Transverse colon (tissue), 4 donors: ENCODE measurements around the gene CBLB. TPM values are rescaled to one million over a fixed set of nuclear protein-coding genes. Genes with fewer than 3 reads are reported as not detected.

ENCODE experiments used
- DNase-seq: peaks from one replicate; pipeline ENCODE4 v3.0.0-alpha.2; 2019
- H3K27ac ChIP-seq, 4 donors: fragments of 200-600 bp; sonication (generic); 2 replicates each; pipeline ENCODE4 v1.5.1; 2016 to 2018; ENCODE audit warnings: inconsistent platforms in 4 of 4
- H3K27me3 ChIP-seq: fragments of 200-600 bp; sonication (generic); 2 replicates; pipeline ENCODE4 v1.5.1; 2017; ENCODE audit warnings: inconsistent platforms
- H3K36me3 ChIP-seq, 4 donors: fragments of 200-600 bp; sonication (generic); 2 replicates each; pipeline ENCODE4 v1.5.1; 2017 to 2019; ENCODE audit warnings: inconsistent platforms in 4 of 4
- H3K4me1 ChIP-seq, 4 donors: fragments of 200-600 bp; sonication (generic); 2 replicates each; pipeline ENCODE4 v1.5.1; 2017 to 2020; ENCODE audit warnings: inconsistent platforms in 4 of 4
- H3K4me3 ChIP-seq, 4 donors: fragments of 200-600 bp; sonication (generic); 1 replicate in 1 of 4; 2 replicates in 3 of 4; pipeline versions ENCODE4 v1.5.1 to v1.6.1; 2017 to 2019; ENCODE audit warnings: inconsistent platforms in 4 of 4
- H3K9me3 ChIP-seq, 2 donors: fragments of 200-600 bp; sonication (generic); 2 replicates each; pipeline ENCODE4 v1.5.1; 2017 to 2019; ENCODE audit warnings: inconsistent platforms in 2 of 2
- CTCF ChIP-seq, 5 experiments: fragments of 200-600 bp in 3 of 5; fragments of 450-650 bp in 2 of 5; sonication (generic) in 3 of 5; IDR thresholded peaks; 1 replicate in 2 of 5; 2 replicates in 3 of 5; pipeline ENCODE4 v1.5.1; 2016 to 2017; ENCODE audit warnings: antibody characterized with exemption in 5 of 5, inconsistent platforms in 3 of 5, mild to moderate bottlenecking in 2 of 5, moderate library complexity in 1 of 5
- EP300 ChIP-seq: sonication (generic); formaldehyde crosslinking; IDR thresholded peaks from one replicate; pipeline ENCODE4 v1.6.1; 2017; ENCODE audit warnings: antibody characterized with exemption, low read depth
- POLR2A ChIP-seq: fragments of 450-650 bp; IDR thresholded peaks from one replicate; pipeline ENCODE4 v1.6.1; 2016; ENCODE audit warnings: antibody characterized with exemption, mild to moderate bottlenecking, moderate library complexity
- POLR2AphosphoS5 ChIP-seq, 3 donors: sonication (generic); formaldehyde crosslinking; IDR thresholded peaks; one replicate each; pipeline ENCODE4 v1.6.1; 2016; ENCODE audit warnings: antibody characterized with exemption in 3 of 3
- WGBS, 2 donors: methylation state at CpG; one replicate each; pipeline ENCODE4 v1.1.5; 2018; ENCODE audit warnings: low coverage in 1 of 2; 5-methylcytosine and 5-hydroxymethylcytosine counted together
- in situ Hi-C, 4 donors: fragments of 200-750 bp; cut with MboI; loops; one replicate each; pipeline versions ENCODE4 v1.15.0 to v1.15.1; 2017; ENCODE audit warnings: low sequenced_read_pairs in 3 of 4, low pct_ligation_motif_present in 1 of 4, low pct_unique_long_range_greater_than_20kb in 1 of 4
- intact Hi-C: fragments of 100-400 bp; cut with DNase I; formaldehyde crosslinking; loops from one replicate; pipeline ENCODE4 v1.15.1; 2023; ENCODE audit warnings: low total_unique reads
- total RNA-seq, 4 donors: library from RNA; depleted of rRNA; stranded (reverse); fragments of >200 nt; gene quantifications; one replicate each; pipeline ENCODE4 v1.1.0, GENCODE V29; 2016

The CBLB gene
- total RNA-seq, 4 donors from 2014 or later, result 25.1 to 76.2 (median 63.6) TPM

GRCh38 chr3:105837143-105837740 is 31.6 kb downstream of the CBLB start:
- TF ChIP-seq POLR2A (no peak), EP300 (no peak), POLR2AphosphoS5 (IDR thresholded peaks at IDR 0.05) (no peak), CTCF (IDR thresholded peaks at IDR 0.05) (no peak)
- H3K9me3 ChIP-seq, result no peaks in the 10 kb centered on the region
- DNase-seq, result no peak
- peaks cover 0 to 29% (median 6%) of the 10 kb centered on the region in 4 donors for H3K4me1 ChIP-seq
- in situ Hi-C loops, result no loop called here
- no peaks in the 10 kb centered on the region for H3K27me3 ChIP-seq
- intact Hi-C loops, result no loop called here
- H3K4me3 ChIP-seq, result no peak overlapping the region
- H3K36me3 ChIP-seq, result no peaks in the 10 kb centered on the region
- peak overlapping the region in 1 of 4 donors; percentile 7 for H3K27ac ChIP-seq
- 56 to 58% methylated on average over 5 of the region's 5 CpGs for WGBS, 2 donors

- peaks cover 0 to 32% (median 6%) of the 10 kb centered on the region in 4 donors for H3K4me1 ChIP-seq
- no peaks in the 10 kb centered on the region for H3K9me3 ChIP-seq
- H3K27me3 ChIP-seq, result no peaks in the 10 kb centered on the region
- intact Hi-C loops, result no loop called here
- in situ Hi-C loops, result no loop called here
- DNase-seq, result no peak
- no peaks in the 10 kb centered on the region for H3K36me3 ChIP-seq
- peak overlapping the region in 2 of 4 donors; percentile 5 to 38 for H3K27ac ChIP-seq
- TF ChIP-seq POLR2A (no peak), EP300 (no peak), CTCF (IDR thresholded peaks at IDR 0.05) (no peak), POLR2AphosphoS5 (IDR thresholded peaks at IDR 0.05) (no peak)
- WGBS, 2 donors, result 57 to 67% methylated on average over 3 to 5 of the region's 5 CpGs
- H3K4me3 ChIP-seq, result no peak overlapping the region
Observed at GRCh38 chr3:105836533-105836932, 32.3 kb downstream of the CBLB start.

GRCh38 chr3:105835606-105836005 is 33.2 kb downstream of the CBLB start:
- TF ChIP-seq POLR2AphosphoS5 (IDR thresholded peaks at IDR 0.05), result no peak
- TF ChIP-seq POLR2A, result no peak
- no peak for TF ChIP-seq CTCF (IDR thresholded peaks at IDR 0.05)
- no peak for TF ChIP-seq EP300
- no peaks in the 10 kb centered on the region for H3K27me3 ChIP-seq

GRCh38 chr3:105834768-105835167 is 34.0 kb downstream of the CBLB start:
- peaks cover 0 to 37% (median 6%) of the 10 kb centered on the region in 4 donors for H3K4me1 ChIP-seq
- no peaks in the 10 kb centered on the region for H3K27me3 ChIP-seq
- H3K9me3 ChIP-seq, result no peaks in the 10 kb centered on the region
- TF ChIP-seq POLR2A (no peak), CTCF (IDR thresholded peaks at IDR 0.05) (no peak), POLR2AphosphoS5 (IDR thresholded peaks at IDR 0.05) (no peak), EP300 (no peak)
- H3K36me3 ChIP-seq, result no peaks in the 10 kb centered on the region
- intact Hi-C loops, result no loop called here
- no peak overlapping the region for H3K27ac ChIP-seq
- 88 to 90% methylated on average over 3 of the region's 3 CpGs for WGBS, 2 donors
- H3K4me3 ChIP-seq, result no peak overlapping the region
- in situ Hi-C loops, result no loop called here
- no peak for DNase-seq

More at GRCh38 chr3:105835606-105836005, 33.2 kb downstream of the CBLB start:
- H3K4me1 ChIP-seq, result peaks cover 0 to 32% (median 6%) of the 10 kb centered on the region in 4 donors
- H3K9me3 ChIP-seq, result no peaks in the 10 kb centered on the region
- in situ Hi-C loops (no loop called here), intact Hi-C loops (no loop called here)
- DNase-seq, result no peak
- no peak overlapping the region for H3K27ac ChIP-seq
- no peaks in the 10 kb centered on the region for H3K36me3 ChIP-seq
- H3K4me3 ChIP-seq, result no peak overlapping the region
